PC-9 (cell line): ENCODE measurements around the gene COL13A1. TPM values are rescaled to one million over a fixed set of nuclear protein-coding genes. Genes with fewer than 3 reads are reported as not detected.
A peak's percentile ranks its signal among the peaks of the same experiment; 100 is the strongest.

Experiments used
- BruUV-seq: library from RNA; stranded (reverse); fragments of 400-500 nt; replicated peaks from 2 replicates; lab custom pipeline; 2021; lab: Mats Ljungman, UMichigan
- CTCF ChIA-PET: fragments of 300-600 bp; sonication (Branson Sonifier 250); formaldehyde crosslinking; loops from one replicate; lab custom pipeline; 2022; ENCODE audit warnings: antibody characterized with exemption; lab: Charles Lee
- POLR2A ChIA-PET: fragments of 300-600 bp; sonication (Branson Sonifier 250); formaldehyde crosslinking; loops from one replicate; lab custom pipeline; 2022; ENCODE audit warnings: antibody characterized with exemption; ENCODE audit not compliant: unreplicated experiment; lab: Charles Lee
- DNase-seq, 2 experiments: peaks; one replicate each; pipeline versions ENCODE4 v3.0.0 to v3.0.0-alpha.2; 2015 to 2022; ENCODE audit warnings: mixed read lengths in 1 of 2
- H2AFZ ChIP-seq: fragments of 200-600 bp; sonication (generic); 2 replicates; pipeline ENCODE4 v1.8.1; 2017; ENCODE audit warnings: antibody characterized with exemption
- H3F3A ChIP-seq: fragments of 200-600 bp; sonication (generic); 2 replicates; pipeline ENCODE4 v1.8.1; 2017; ENCODE audit warnings: antibody characterized with exemption, mild to moderate bottlenecking, low read depth; ENCODE audit not compliant: insufficient read depth
- H3K27ac ChIP-seq: fragments of 200-600 bp; sonication (generic); 2 replicates; pipeline ENCODE4 v1.6.1; 2016; ENCODE audit warnings: mixed run types
- H3K27me3 ChIP-seq: fragments of 200-600 bp; sonication (generic); 2 replicates; pipeline ENCODE4 v1.6.1; 2016; ENCODE audit warnings: low read depth, mixed run types; ENCODE audit not compliant: insufficient read depth
- H3K36me3 ChIP-seq: fragments of 200-600 bp; sonication (generic); 2 replicates; pipeline ENCODE4 v1.6.1; 2016; ENCODE audit warnings: low read depth, mixed run types
- H3K4me1 ChIP-seq: fragments of 200-600 bp; sonication (generic); replicated peaks from 2 replicates; pipeline ENCODE4 v1.6.1; 2016; ENCODE audit warnings: mixed run types; ENCODE audit not compliant: insufficient read depth
- H3K4me2 ChIP-seq: fragments of 200-600 bp; sonication (generic); 2 replicates; pipeline ENCODE4 v1.6.1; 2017; ENCODE audit warnings: mixed run types
- H3K4me3 ChIP-seq: fragments of 200-600 bp; sonication (generic); 2 replicates; pipeline ENCODE4 v1.6.1; 2016; ENCODE audit warnings: mixed run types
- H3K79me2 ChIP-seq: fragments of 200-600 bp; sonication (generic); 2 replicates; pipeline ENCODE4 v1.6.1; 2017; ENCODE audit warnings: low read depth, mixed run types
- H3K9me2 ChIP-seq: fragments of 200-600 bp; sonication (generic); 2 replicates; pipeline ENCODE4 v1.8.1; 2017; ENCODE audit warnings: mild to moderate bottlenecking; ENCODE audit not compliant: insufficient read depth
- H3K9me3 ChIP-seq: fragments of 200-600 bp; sonication (generic); 2 replicates; pipeline ENCODE4 v1.8.1; 2016; ENCODE audit warnings: low read depth; ENCODE audit not compliant: insufficient read depth
- H4K20me1 ChIP-seq: fragments of 200-600 bp; sonication (generic); 2 replicates; pipeline ENCODE4 v1.8.1; 2017; ENCODE audit not compliant: insufficient read depth
- CTCF ChIP-seq: fragments of 200-600 bp; sonication (generic); conservative IDR thresholded peaks from 2 replicates; pipeline ENCODE4 v1.6.1; 2017; ENCODE audit warnings: mixed run types, antibody characterized with exemption, mild to moderate bottlenecking, moderate library complexity
- EZH2 ChIP-seq: fragments of 200-600 bp; sonication (generic); IDR thresholded peaks from 2 replicates; pipeline ENCODE4 v1.8.0; 2017; ENCODE audit warnings: antibody characterized with exemption, low read depth
- intact Hi-C: fragments of 100-400 bp; cut with micrococcal nuclease; formaldehyde crosslinking; loops from one replicate; pipeline ENCODE4 v1.10.0; 2022; ENCODE audit not compliant: unreplicated experiment
- total RNA-seq: library from RNA; stranded (reverse); gene quantifications from 2 replicates; pipeline ENCODE4 v1.2.3, GENCODE V29; 2021

The COL13A1 gene
- total RNA-seq, 1 experiment from 2014 or later, result 1.6 TPM

GRCh38 chr10:69881202-69881601, 79.5 kb downstream of the COL13A1 start:
- CTCF ChIA-PET, result no interaction called here
- no peaks in the 10 kb centered on the region for H3K79me2 ChIP-seq

GRCh38 chr10:69883310-69884023, 81.8 kb downstream of the COL13A1 start:
- no peaks in the 10 kb centered on the region for H3K9me2 ChIP-seq
- ChIA-PET POLR2A (interaction anchor here (0.6 to 0.7 kb wide), 2 partner anchors 26 to 435 kb away, joined by 4 to 6 read pairs; no protein-coding TSS in a partner anchor), CTCF (interaction anchor here (0.6 to 1.2 kb wide), 6 partner anchors 21 to 654 kb away, joined by 3 to 7 read pairs (median 4); no protein-coding TSS in a partner anchor)
- intact Hi-C loops, result loop anchor here (1.0 kb wide), 1 partner anchor 31 kb away; no protein-coding TSS in a partner anchor
- H3K27ac ChIP-seq, result no peak overlapping the region
- no TSS peak for BruUV-seq
- H3K4me2 ChIP-seq, result no peak overlapping the region
- no peak overlapping the region for H3K4me3 ChIP-seq
- peak; percentile 38 to 69 for DNase-seq
- H4K20me1 ChIP-seq, result no peaks in the 10 kb centered on the region
- no peaks in the 10 kb centered on the region for H3K79me2 ChIP-seq
- no peaks in the 10 kb centered on the region for H3K36me3 ChIP-seq
- no peak overlapping the region for H2AFZ ChIP-seq
- H3K27me3 ChIP-seq, result no peaks in the 10 kb centered on the region
- no peaks in the 10 kb centered on the region for H3K9me3 ChIP-seq
- H3K4me1 ChIP-seq, result no peaks in the 10 kb centered on the region
- TF ChIP-seq EZH2 (no peak), CTCF (peak; percentile 71)
- H3F3A ChIP-seq, result no peaks in the 10 kb centered on the region

More at GRCh38 chr10:69881202-69881601, 79.5 kb downstream of the COL13A1 start:
- BruUV-seq, result no TSS peak
- Histone ChIP-seq H3K27me3 (no peaks in the 10 kb centered on the region), H3F3A (no peaks in the 10 kb centered on the region), H3K4me1 (no peaks in the 10 kb centered on the region), H3K4me2 (no peak overlapping the region), H3K9me2 (no peaks in the 10 kb centered on the region), H3K27ac (no peak overlapping the region), H3K4me3 (no peak overlapping the region), H2AFZ (no peak overlapping the region), H4K20me1 (no peaks in the 10 kb centered on the region), H3K9me3 (no peaks in the 10 kb centered on the region), H3K36me3 (no peaks in the 10 kb centered on the region)
- intact Hi-C loops, result no loop called here
- no peak for DNase-seq
- POLR2A ChIA-PET, result no interaction called here
- TF ChIP-seq CTCF (no peak), EZH2 (no peak)

- Histone ChIP-seq H3K27ac (no peak overlapping the region), H3K36me3 (no peaks in the 10 kb centered on the region), H3K4me3 (no peak overlapping the region), H3K9me2 (no peaks in the 10 kb centered on the region), H3K4me2 (no peak overlapping the region), H3F3A (no peaks in the 10 kb centered on the region), H2AFZ (no peak overlapping the region), H3K79me2 (no peaks in the 10 kb centered on the region), H4K20me1 (no peaks in the 10 kb centered on the region), H3K4me1 (no peaks in the 10 kb centered on the region), H3K27me3 (no peaks in the 10 kb centered on the region), H3K9me3 (no peaks in the 10 kb centered on the region)
- CTCF ChIA-PET, result interaction anchor here (1.2 kb wide), 1 partner anchor 47 kb away, joined by 3 read pairs; no protein-coding TSS in a partner anchor
- intact Hi-C loops, result no loop called here
- no peak for TF ChIP-seq CTCF
- no peak for TF ChIP-seq EZH2
- no TSS peak for BruUV-seq
- no peak for DNase-seq
- POLR2A ChIA-PET, result interaction anchor here (0.7 kb wide), 1 partner anchor 27 kb away, joined by 6 read pairs; no protein-coding TSS in a partner anchor
Observed at GRCh38 chr10:69884024-69884367, 82.3 kb downstream of the COL13A1 start.
